Kidney glomerular epithelial cell (primary cell): ENCODE measurements around the gene RPL9.
A peak's percentile ranks its signal among the peaks of the same experiment; 100 is the strongest.
"Not testable (repeated sequence)": the region's sequence is repeated elsewhere in the genome, so short reads cannot be mapped to it uniquely, and the experiment has no call there.

Experiments used
- DNase-seq: peaks from one replicate; lab custom pipeline; 2025; lab: John Stamatoyannopoulos, UW

The RPL9 gene

GRCh38 chr4:39466747-39467146, 8.0 kb upstream of the RPL9 start:
- DNase-seq: peak; percentile 91

GRCh38 chr4:39464886-39465501, 6.3 kb upstream of the RPL9 start:
- DNase-seq: peak; percentile 79

DNA sequence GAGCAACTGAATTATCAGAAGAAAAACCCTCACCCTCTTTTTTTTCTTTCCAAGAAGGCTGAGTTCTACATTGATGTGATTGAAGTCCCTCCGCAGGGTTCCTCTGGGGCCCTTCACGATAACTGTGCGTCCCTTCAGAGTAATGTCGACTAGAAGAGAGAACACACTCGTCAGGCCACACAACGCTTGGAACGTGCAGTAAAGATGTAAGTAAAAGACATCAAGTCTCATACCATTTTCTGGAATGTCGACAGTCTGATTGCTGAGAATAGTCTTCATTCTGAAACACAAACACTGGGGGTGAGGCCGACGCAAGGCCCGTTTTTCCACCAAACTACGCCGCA, 589 bp downstream of the RPL9 start:
- not testable (repeated sequence) for DNase-seq

GRCh38 chr4:39456946-39457763, 1.6 kb downstream of the RPL9 start:
- DNase-seq: no peak

DNA sequence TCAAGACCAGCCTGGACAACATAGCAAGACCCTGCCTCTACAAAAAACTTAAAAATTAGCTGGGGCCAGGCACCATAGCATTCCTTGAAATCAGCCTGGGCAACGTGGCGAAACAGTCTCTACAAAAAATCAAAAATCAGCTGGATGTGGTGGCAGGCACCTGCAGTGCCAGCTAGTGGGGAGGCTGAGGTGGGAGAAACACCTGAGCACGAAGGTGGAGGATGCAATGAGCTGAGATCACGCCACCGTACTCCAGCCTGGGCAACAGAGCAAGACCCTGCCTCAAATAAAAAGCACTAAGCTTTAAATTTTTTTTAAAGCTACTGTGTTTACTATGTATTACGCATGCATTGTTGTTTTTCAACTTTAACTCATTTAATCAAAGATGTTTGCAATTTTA, 3.2 kb downstream of the RPL9 start:
- no peak for DNase-seq

GRCh38 chr4:39453738-39454137, 5.0 kb downstream of the RPL9 start:
- DNase-seq: no peak

DNA sequence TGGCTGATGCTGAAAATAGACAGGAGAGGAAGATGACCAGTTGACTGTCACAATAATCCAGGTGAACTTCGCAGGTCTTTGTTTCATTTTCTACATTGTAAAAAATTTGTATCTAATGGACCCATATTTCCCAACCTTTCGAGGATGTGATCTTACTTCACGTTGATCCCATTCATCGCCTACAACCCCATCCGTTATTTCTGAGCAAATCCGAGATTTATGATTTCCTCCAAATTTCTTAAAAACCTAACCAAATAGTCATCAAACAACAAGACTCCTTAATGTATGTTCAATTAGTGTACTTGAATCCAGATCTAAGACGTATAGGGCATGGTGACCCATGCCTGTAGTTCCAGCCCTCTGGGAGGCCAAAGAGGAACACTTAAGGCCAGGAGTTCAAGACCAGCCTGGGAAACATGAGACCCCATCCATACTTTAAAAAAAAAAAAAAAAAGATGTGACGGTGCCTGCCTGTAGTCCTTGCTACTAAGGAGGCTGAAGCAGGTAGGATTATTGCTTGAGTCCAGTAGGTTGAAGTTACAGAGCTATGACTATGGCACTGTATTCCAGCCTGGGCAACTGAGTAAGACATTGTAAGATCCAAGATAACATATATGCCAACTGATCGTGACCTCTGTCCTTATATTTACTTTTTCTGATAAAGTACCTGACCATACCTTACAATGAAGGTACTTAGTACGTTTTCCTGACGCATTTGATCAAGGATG, 5.7 kb downstream of the RPL9 start:
- no peak for DNase-seq

GRCh38 chr4:39452153-39452859, 6.4 kb downstream of the RPL9 start:
- DNase-seq: no peak

DNA sequence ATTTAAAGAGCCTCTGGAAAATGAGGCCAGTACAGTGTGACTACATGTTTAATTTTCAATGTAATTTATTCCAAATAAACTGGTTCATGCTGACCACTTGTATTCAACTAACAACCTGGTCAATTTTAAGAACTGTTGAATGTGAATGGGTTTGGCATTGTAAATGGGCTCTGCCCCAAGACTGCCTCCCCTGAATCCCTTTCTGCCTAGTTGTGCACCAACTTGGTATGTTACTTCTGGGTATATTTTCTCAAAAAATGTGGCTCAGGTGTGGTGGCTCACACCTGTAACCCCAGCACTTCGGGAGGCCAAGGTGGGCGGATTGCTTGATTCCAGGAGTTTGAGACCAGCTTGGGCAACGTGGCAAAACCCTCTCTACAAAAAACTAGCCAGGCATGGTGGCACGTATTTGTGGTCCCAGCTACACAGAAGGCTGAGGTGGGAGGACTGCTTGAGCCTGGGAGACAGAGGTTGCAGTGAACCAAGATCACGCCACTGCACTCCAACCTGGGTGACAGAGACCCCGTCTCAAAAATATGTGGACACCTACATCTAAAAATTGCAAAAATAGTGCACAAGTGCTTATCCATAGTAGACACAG, 7.2 kb downstream of the RPL9 start:
- DNase-seq: no peak

- DNase-seq: peak; percentile 41
Measured at GRCh38 chr4:39450618-39451017, 8.1 kb downstream of the RPL9 start.

DNA sequence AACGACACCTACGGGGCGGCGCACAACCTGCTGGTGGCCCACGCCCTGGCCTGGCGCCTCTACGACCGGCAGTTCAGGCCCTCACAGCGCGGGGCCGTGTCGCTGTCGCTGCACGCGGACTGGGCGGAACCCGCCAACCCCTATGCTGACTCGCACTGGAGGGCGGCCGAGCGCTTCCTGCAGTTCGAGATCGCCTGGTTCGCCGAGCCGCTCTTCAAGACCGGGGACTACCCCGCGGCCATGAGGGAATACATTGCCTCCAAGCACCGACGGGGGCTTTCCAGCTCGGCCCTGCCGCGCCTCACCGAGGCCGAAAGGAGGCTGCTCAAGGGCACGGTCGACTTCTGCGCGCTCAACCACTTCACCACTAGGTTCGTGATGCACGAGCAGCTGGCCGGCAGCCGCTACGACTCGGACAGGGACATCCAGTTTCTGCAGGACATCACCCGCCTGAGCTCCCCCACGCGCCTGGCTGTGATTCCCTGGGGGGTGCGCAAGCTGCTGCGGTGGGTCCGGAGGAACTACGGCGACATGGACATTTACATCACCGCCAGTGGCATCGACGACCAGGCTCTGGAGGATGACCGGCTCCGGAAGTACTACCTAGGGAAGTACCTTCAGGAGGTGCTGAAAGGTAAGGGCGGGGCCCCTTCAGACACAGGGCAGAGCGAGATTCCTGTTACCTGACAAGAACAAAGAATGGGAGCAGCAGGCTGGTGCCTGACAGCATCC, 11.7 kb downstream of the RPL9 start:
- no peak for DNase-seq

DNA sequence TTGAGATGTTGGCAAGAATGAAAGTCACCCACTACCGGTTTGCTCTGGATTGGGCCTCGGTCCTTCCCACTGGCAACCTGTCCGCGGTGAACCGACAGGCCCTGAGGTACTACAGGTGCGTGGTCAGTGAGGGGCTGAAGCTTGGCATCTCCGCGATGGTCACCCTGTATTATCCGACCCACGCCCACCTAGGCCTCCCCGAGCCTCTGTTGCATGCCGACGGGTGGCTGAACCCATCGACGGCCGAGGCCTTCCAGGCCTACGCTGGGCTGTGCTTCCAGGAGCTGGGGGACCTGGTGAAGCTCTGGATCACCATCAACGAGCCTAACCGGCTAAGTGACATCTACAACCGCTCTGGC, 12.3 kb downstream of the RPL9 start:
- no peak for DNase-seq

DNA sequence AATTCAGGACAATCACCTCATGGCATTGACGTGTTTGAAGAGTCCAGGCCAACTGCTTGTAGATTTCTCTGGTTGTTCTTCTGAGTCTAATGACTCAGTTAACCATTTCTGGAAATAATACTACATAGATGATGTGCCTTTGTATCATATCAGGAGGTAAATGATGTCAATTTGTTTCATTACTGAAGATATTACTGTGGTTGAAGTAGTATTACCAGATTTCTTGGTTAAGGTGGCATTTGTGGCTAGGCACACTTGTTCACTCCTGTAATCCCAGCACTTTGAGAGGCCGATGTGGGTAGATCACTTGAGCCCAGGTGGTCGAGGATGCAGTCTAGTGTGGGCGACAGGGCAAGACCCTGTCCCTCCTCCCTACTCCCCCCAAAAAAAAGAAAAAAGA, 15.7 kb downstream of the RPL9 start:
- no peak for DNase-seq

DNA sequence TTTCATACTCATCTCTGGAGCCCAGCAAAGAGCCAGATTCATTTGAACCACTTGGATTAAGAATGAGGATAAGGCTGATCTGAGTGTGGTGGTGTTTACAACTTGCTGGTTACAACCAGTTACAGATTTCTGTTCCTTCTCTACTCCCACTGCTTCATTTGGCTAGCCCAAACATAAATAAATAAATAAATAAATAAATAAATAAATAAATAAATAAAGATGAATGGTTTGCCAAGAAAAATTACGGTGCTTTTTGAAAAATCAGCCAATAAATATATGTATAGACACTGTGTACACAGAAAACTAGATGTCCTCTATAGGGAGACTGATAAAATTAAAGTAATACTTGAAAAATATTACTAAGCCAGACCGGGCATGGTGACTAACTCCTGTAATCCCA, 17.1 kb downstream of the RPL9 start:
- no peak for DNase-seq

- no peak for DNase-seq
Measured at GRCh38 chr4:39435659-39436563, 22.8 kb downstream of the RPL9 start.

DNA sequence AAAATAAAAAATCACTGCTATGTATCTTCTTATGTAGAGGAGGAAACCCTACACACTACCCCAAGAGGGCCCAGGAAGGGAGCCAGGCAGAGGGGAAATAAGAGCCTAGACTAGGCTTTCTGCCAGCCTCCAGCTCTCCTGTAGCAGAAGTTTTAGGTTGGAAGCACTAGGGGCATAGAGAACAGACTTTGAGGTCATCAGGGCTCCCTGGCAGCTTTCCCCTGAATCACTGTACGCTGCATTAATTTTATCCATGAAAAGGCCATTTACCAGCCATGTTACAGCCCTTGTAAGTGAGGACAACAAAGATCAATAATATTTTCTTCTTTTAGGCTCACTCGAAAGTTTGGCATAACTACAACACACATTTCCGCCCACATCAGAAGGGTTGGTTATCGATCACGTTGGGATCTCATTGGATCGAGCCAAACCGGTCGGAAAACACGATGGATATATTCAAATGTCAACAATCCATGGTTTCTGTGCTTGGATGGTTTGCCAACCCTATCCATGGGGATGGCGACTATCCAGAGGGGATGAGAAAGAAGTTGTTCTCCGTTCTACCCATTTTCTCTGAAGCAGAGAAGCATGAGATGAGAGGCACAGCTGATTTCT, 24.7 kb downstream of the RPL9 start:
- no peak for DNase-seq

GRCh38 chr4:39429476-39430334, 29.0 kb downstream of the RPL9 start:
- no peak for DNase-seq

DNA sequence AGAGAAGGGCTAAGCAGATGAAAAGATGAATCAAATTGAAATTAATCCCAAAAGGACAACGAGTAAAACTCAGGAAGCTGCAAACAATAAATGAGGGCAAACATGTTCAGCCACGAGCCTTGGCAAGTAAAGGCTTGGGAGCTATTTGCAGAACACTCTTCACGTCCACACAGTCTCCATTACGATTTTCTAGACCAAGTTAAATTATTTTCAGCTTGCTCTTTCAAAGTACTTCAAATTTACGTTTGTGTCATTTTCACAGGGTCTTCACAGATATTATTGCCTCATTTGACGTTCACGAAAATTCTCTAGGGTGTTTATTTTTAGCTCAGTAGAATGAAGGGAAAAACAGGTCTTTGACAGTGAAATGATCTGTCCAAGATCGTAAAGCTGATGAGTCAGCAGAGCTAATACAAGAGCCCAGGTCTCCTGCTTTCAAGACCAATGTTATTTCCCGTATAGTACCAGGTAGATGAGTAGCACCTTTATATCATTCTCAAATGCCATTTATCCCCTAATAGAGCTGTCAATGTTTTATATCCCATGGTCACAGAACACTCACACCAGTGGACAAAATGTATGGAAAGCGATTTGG, 31.1 kb downstream of the RPL9 start:
- DNase-seq: no peak

GRCh38 chr4:39426728-39427127, 32.0 kb downstream of the RPL9 start:
- no peak for DNase-seq
